HG03135 (cell line): ENCODE results near the gene LINC01488.

Source experiments
- ATAC-seq: cut with Tn5 transposase; IDR thresholded peaks from one replicate; pipeline ENCODE4 v1.9.1; 2021; ENCODE audit warnings: mild to moderate bottlenecking, moderate library complexity; ENCODE audit not compliant: unreplicated experiment

The LINC01488 gene

DNA sequence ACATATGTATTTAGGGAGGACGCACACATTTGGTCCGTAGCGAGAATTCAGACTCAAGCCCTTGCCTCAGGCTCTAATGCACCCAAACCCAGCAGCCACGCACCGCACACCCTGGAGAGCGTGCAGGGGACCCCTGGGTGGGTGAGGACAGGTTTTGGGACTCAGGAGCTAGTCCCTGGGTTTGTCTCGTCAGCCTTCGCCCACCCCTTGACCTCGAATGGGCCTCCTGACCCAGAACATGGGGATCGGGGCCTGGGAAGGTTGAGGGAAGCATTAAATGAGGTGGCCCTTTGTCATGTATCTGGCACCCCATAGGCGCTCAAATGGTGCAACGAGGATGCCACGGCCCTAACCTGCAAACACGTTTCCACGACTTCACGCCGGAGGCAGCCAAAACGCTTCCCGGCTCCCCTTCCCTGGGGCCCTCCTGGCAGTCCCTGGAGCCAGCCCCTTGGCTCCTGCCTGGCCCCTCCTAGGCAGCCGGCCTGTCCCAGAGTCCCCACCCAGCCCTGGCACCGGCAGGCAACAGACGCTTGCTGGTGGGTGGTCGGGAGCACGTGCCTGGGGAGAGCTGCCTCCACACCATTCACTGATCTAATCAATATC is 5.5 kb upstream of the LINC01488 start:
- ATAC-seq = no peak

DNA sequence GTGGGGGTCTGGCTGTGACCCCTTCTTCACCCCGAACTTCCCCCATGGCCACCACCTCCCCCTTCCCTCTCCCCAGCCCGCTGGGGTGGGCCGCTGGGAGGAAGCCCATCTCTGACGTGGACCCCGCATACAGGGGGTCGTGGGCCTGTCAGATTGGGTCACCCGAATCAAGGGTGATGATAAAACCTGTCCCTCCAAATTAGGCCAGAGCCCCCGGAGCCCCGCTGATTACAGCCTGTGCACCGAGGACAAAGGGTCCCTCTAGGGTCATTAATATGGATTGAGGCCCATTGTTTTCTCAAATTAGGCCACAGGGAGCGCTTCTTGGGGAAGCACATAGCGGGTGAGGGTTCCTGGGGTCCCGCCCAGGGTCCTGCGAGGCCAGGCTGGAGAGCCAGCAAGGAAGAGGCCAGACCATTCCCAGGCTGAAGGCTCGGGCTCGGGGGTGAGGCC is 4.9 kb upstream of the LINC01488 start:
- no peak for ATAC-seq

DNA sequence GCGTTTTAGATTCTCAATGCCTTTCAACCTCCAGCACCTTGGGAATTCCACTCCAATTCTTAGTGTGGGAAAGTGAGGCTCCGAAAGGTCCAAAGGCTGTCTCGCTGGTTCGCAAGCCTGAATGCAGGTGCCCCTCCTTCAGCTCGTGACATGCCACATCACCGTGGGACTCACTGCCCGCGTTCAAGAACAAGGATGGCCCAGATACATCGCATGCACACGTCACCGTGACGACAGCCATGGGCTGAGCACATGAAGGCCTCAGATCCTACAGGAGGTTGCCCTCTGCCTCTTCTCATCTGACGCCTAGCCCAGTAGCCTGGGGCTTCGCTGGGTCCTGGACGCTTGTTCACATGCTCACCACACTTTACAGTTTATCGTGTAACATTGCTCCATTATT is 4.4 kb upstream of the LINC01488 start:
- ATAC-seq = no peak

DNA sequence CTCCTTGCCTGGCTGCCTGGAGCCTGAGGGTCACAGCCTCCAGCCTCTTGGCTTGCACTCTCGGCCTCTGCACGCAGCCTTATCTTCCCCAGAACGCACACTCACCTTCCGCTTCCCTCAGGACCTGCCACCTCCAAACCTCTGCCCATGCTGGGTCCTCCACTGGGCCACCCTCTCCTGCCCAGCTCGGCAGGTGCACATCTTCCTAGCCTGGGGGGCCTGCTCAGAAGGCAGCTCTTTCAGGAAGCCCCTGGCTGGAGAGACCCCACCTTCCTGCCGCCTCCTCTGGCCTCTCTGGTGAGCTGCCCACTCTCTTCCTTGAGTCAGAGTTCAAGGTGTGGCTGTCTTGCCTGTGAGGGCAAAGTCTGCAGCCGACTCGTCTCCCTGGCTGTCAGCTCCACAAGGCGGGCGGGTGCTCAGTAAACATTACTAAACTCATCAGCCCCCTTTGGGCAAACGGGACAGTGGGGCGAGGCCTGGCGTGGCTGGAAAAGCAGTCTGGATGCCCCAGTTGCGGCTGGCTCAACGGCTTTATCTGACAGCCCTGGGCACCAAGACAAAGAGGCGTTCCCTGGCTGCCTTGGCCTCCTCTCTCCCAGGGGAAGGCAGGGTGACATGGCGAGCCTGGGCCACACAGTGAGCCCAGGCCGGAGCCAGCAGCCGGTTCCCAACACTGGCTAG is 1.7 kb upstream of the LINC01488 start:
- no peak for ATAC-seq

DNA sequence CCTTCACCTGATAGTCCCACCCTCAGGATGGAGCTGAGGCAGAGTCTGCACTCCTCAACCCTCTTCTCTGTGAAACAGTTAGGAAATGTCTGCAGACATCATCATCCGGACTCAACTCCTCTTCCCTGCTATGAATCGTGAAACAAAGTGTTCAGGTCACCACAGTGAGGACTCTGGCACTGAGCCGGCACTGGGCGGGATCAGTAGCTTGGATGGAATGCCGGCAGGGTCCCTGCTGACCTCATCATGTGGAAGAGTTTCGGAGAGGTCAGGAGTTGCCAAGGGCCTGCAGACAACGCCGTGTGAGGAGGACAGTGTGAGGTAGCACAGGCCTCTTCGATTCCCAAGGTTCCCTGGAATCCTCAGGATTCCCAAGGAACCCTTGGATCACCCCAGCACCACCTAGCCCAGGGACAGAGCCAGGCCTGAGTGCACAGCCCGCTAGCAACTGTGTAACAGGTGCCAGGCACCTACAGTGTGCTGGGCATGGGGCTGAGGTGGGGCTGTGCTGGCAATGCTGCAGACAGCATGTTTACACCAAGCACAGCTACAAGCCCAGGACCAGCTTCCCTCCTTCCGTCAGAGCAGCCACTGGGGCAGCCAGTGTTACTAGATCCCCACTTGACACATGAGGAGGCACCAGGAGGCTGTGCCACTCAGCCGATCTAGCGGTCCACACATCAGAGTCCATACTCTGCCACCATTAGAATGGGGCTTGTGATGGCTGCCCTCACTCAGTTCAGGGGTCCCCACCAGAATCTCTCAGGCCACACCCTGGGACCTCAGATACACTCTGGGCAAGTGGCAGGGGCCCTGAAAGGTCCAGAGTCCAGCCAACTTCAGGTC is 693 bp upstream of the LINC01488 start:
- no peak for ATAC-seq

DNA sequence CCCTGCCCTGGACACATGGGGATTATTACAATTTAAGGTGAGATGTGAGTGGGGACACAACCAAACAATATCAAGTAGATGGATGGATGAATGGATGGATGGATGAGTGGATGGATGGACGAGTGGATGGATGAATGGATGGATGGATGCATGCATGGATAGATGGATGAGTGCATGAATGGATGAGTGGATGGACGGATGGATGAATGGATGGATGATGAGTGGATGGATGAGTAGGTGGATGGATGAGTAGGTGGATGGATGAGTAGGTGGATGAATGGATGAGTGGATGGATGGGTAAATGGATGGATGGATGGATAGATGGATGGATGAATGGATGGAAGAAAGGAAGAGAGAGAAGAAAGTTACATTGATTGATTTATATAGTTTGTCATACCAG is 859 bp downstream of the LINC01488 start:
- ATAC-seq = no peak

DNA sequence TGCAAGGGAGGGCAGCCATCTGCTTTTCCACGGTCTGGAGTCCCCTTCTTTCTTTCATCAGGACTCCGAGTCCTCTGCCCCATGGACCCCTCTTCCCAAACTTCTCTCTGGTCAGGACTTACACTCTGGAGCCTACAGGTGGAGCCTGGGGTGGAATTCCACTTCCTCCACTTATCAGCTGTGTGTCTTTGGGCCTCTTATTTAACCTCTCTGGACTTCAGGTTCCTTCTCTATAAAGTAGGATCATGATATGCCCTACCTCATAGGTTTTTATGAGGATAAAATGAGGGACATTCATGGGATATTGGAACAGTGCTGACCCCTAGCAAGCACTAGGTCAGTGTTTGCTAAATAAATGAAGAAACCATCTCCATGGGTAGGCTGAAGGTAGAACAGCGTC is 1.7 kb downstream of the LINC01488 start:
- ATAC-seq = no peak

DNA sequence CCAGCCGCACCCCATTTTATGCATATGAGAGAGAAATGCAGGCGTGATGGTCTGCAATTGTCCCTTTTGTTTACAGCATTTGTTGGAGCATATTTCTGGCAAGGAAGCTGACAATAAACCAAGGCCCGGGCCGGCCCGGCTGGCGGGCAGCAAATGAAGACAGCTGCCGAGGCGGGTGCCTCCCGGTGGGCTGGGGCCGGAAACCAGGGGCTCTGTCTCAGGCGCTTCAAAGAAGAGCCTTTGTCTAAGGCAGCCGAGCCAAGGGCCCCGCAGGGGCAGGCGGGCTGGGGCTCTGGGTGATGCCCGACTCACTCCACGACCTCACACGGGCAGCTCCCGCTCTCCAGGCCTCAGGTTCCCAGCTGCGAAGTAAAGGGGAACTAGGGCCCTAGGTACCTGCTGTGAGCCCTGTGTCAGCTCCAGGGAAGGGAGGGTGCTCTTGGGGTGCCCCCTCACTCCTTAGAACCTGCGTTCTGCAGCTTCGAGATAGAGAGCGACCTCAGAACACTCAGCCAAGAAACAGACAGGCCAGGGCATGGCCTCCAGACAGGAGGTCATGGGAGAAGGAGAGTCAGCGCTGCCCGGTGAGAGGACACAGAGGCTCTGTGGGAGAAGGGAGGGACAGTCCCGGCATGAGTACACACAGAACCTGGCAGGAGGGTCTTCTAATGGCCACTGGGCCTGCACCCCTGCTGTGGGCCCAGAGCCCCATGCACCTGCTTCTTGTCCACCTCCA is 2.4 kb downstream of the LINC01488 start:
- no peak for ATAC-seq

DNA sequence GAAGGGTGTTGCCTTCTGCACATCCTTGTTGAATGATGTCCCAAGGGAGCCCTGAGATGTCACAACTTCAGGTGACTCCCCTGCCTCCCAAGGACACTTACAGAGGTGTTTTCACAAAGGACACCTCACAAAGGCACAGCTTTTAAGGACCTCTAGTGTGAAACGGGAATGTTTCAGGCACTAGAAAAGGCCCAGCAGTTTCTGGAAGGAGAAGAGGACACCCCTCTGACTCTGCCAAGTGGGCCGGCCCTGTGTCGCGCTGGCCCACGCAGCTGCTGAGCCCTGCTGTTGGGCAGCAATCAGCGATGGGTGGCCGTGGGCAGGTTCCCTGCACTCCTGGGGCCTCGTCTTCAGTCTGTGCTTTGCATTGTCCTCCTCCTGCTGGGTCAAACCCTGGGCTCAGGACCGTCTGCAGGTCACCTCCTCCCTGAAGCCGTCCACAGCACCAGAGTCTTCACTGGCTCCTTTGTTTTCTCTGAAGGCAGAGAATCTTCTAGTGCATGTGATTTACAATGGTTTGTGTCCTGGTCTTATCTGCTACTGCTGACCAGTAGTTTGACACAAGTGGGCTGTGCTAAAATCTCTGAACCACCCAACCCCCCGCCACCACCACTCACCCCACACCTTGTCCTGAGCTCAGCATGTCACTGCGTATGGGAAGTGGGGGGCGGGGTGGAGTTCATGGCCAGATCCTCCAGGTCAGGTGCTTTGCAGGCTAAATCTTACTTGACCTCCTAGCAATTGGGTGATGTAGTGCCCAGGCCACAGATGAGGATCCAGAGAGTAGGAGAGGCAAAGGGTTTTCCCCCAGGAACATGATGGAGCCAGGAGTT is 3.2 kb downstream of the LINC01488 start:
- ATAC-seq = no peak

DNA sequence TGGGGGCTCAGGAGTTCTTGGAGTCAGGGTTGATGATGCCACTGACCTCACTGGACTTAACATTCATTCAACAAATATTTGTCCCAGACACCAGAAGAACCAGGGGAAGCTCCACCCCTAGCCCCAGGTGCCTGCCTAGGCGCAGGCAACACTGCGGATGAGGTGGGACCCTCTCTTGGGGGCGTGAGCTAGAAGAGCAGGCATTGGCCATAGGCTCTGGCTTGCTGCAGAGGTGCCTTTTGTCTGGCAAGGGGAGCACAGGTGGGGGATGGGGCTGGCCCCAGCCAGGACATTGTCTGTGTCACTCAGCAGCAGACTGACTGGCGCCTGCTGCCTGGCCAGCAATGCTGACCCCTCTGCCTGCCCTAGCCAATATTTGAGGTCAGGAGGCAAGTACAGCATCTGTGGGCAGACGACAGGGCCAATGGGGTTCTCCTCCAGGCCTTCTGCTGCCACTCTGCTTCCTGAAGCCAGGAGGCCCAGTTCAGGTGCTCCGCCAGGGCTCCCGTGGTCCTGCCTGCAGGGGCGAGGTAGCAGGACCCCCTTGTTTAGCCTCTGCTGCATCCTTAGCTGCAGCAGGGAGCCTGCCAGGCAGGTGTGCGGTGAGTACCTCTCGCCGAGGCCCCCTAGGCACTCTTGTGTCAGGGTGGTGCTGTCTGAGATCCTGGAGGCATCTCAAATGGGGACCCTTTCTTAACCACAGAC is 4.0 kb downstream of the LINC01488 start:
- ATAC-seq = no peak

DNA sequence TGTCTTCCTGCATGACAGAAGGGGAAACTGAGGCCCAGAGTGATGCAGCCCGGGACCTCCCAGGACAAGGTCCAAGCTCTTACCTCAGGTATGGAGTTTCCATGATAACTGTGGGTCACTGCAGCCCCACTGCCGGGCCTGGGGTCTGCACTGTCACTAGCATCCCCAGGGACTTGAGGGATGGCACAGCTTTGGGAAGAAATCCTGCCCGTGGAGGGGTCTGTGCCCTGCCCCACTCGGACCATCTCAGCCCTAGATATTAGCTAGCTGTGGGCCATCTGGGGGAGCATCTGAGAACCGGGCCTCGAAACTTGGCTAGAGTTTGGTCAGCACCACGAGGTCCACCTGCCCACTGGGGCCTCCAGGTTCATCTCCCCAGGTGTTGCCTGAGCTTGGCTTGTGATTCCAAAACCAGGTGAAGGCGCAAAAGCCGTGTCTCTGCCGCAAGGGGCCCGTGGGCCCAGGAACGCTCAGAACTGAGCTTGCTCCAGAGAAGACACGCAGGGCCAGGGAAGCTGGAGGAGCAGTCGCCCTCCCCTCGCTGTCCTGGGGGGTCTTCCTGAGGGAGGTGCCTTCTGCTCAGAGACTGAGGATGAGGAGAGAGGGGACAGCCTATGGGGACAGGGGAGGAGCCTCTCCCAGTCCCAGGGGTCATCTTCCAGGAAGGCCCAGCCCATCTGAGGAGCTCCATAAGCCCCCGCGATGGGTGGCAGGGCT is 4.8 kb downstream of the LINC01488 start:
- ATAC-seq = no peak

DNA sequence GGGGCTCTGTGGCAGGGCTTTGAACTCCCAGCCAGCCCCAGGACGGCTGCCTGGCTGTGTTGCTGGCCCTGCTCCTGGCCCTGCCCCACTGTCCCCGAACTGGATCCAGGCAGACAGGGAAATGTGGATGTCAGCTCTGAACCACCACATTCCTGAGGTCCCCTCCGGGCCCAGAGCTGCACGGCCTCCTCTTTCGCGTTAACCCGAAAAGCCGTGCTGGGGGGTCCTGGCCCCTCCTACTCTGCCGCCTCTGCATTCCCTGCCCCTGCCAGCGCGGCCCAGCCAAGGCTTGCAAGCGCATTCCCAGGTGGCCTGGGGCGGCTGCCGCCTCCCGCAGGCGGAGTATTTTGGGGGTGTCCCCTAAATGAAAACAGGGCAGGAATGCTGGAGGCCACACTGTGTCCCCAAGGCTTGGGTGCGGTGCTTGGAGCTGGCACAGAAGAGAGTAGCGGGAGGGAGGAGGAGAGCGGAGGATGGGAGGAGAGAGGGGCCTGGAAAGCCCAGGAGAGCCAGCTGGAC is 5.4 kb downstream of the LINC01488 start:
- ATAC-seq = no peak

DNA sequence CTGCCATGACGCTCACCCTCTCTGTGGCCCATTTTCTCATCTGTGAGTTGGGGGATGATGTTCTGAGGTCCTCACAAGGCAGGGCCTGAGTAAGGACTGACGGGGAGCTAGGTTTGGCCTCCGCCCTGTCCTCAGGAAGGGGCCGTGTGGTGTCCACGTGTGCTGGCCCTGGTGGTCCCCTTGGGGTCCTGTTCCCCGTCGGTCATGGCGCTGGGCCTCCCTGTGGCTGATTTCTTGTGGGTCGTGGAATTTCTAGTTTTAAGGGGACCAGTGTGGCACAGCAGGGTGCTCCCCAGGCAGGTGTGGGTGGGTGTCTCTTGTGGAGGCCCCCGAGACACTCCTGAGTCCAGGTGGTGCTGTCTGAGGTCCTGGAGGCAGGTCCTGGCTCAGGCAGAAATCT is 5.9 kb downstream of the LINC01488 start:
- no peak for ATAC-seq

DNA sequence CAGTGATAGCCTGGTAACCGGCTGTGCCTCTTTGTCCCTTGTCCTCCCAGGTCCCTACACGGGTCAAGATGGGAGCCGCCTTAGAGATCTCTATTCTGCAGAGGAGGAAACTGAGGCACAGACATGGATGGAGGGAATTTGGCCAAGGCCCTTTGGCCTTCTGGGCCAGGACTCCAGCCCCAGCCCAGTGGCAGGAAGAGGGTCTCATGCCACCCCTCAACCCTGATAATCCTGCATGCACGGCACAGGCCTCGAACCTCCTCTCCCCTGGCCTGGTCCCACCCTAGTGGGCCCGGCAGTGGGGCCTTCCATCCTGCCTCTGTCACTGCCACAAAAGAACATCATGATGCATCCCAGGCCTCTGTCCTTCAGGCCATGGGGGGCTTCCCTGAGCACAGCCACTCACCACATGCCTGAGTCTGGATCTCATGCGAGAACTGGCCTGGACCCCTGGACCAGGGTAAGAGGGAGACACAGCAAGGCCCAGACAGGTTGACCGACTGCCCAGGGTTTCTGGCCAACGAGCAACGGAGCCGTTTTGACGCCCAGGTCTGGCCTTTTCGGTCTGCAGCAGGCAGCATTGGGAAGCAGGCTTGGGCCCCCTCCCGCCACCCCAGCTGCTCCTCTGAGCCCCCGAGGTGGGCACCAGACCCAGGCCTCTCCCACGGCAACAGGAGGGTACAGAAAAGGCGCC is 6.5 kb downstream of the LINC01488 start:
- no peak for ATAC-seq

DNA sequence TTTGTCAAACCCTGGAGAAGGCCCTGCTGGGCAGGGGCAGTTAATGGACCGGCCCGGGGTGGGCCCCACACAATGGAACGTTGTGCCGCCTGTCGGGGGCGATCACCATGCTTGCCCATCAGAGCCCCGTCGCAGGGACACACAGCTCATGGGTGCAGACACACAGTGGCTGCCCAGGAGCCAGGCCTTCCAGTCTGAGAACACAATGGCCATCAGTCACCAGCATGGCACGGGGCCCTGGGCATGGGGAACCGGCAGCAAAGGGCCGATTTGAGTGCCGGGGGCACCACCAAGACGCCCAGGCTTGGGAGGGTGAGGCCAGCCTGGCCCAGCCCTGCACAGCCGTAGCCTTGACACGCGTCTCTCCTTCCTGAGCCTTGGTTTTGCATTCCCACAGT is 7.1 kb downstream of the LINC01488 start:
- ATAC-seq = no peak

DNA sequence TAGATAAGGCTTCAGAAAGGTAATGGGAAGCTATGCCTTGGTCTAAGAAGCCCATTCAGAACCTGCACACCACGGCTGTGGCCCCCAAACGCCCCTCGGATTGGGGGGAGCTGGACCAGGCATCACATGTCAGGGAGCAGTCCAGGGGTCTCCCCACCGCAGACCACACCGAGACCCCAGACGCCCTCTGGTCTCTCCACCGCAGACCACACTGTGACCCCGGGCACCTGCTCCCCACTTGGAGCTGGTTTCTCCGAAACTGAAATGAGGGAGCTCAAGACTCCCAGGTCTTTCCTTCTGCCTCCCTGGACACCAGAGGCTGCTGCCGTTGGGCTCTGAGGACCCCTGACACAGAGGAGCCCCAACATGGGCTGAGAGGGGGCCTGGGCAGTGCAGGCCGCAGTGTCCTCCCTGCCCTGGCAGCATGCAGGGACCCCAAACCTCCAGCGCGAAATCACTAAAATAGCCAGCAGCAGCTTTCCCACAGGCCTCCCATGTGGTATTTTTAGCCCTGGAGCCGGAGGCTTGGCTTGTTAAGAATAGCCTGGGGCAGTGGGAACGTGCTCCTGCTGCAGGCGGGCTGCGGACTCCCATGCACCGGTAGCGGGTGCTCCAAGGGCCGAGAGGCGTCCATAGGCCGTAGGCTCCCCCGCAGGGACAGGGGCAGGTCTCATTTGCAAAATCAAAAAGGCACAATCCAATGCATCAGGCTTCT is 7.7 kb downstream of the LINC01488 start:
- no peak for ATAC-seq

DNA sequence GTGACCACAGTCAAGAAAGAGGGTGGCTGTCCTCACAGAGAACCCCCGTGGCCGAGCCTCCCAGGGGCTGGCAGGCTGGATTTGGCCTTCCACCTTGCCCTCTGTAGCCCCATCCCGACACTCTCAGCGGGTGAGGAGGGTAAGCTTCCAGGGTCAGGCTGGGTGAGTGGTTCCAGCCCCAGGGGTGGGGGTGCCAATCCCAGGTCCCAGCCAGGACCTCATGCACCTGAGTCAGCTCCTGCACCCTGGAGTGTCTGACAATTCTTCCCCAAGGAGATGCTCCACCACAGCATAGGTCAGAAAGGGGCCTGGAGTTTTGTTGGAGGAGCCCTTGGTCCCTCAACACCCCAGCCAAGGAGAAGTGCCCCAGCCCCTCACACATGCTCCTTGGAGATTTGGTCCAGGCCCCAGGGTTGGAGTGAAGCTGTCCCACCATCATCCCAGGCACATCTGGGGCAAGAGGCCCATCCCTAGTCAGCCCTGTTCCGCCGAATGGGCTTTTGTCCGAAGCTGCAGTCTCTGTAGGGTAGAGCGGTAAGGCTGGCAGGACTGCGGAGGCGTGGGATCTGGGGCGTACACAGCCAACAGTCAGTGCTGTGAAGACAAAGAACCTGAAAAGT is 8.4 kb downstream of the LINC01488 start:
- no peak for ATAC-seq
